ENCODE results near the gene APEX2. TPM values are rescaled to one million over a fixed set of nuclear protein-coding genes. Genes with fewer than 3 reads are reported as not detected.
A peak's percentile ranks its signal among the peaks of the same experiment; 100 is the strongest.
"Not testable (repeated sequence)": the region's sequence is repeated elsewhere in the genome, so short reads cannot be mapped to it uniquely, and the experiment has no call there.

Gene APEX2
- total RNA-seq, 1 experiment from 2014 or later: 17.4 TPM

DNA sequence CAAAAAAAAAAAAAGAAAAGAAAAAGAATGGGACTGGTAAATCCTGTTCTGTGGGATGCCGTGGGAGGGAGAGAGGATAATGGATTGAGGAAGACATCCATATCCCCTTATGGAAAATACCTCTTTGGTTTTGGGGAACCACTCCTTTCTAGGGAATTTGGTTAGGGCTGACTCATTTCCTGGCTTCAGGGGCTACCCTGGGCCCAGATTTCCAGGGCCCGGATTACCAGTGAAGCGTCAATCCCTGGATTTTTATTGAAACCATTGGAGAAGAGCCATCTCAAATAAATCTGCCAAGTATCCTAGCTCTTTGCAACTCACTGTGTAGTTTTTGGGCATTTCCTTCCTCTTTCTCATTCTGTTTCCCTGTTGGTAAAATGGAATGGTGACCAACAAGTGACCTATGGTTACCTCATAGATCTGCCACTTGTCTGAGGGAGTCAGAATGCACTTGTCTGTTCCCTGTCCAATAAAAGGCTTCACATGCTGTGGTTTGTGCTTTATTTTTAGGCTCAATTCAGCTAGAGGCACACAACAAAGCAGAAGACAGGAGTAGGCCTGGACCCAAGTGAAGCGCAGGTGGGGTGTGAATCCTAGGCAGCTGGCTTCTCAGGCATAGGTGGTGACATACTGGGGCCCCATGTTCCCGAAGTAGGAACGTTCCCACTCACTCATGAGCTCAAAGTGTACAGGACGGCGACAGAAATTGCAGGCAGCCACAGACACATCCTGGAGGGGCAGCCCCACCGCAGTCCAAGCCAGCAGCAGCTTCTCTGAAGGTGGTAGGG, 8.6 kb downstream of the APEX2 start:
- DNase-seq (ENCODE audit: extremely low read depth, low read depth): no peak

DNA sequence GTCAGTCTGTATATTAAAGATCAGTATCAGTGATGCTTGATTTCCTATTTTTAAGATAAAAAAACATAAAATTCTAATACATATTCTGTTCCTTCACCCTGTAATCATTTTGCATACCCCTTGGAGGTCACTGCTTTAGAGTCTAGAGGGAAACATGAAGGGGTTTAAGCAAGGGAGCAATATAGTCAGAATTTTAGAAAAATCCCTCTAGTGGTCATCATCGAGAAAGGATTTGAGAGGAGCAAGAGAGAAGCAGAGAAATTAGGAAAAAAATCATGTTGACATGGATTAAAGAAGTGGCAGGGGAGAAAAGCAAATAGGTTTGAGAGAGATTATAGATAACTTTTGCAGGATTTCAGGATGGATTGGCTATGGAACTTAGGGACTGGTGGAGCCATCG, 11.1 kb downstream of the APEX2 start:
- no peak for DNase-seq (ENCODE audit: extremely low read depth, low read depth)

DNA sequence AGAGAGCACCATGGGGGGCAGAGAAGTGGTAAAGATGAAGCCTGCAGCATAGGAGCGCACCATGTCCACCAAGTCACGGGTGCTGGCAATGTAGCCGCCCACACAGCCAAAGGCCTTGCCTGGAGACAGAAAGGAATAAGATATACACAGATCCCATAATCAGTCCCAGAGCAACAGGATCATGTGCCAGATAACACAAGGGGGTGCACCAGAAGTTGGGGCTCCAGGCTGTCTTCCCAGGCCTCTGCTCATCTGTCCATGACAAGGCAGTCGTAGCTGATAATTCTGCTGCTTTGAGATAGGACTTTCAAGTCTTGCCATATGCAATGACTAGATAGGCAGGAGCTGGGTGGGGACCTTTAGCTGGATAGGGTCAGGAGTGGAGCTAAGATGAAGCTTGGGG, 14.7 kb downstream of the APEX2 start:
- no peak for DNase-seq (ENCODE audit: extremely low read depth, low read depth)

DNA sequence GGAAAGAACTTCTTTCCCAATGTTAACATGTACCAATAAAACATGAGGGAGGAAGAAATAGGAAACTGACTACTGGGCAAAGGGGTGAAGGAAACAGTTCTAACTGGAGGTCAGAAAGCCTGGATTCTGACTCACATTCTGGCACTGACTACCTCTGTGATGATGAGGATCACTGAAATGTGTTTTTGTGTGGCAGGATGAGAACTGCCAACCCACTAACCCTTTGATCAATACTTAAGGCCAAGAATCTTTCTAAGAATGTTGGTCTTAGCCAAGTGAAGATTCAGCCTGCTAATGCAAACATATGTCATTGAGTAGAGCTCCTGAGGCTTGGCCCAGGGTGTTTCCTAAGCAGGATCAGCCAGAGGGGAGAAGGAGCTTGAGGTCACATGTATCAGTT, 26.0 kb downstream of the APEX2 start:
- no peak for DNase-seq (ENCODE audit: extremely low read depth, low read depth)

DNA sequence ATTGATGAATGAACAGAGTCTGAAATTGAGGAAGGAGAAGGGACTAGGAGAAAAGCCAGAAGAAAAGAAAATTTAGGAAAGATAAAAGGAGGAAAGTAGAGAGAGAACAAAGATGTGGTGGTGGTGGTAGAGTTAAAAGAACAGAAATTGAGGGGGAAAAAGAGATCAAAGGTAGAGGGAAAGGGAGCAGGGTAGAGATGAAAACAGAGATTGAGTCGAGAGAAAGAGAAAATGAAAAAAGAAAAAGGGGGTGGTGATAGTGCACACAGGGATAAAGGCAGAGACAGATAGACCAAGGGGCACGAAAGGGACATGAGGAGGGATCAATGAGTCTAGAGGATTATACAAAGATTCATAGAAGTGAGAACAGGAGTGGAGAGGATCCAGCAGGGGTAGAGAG, 26.7 kb downstream of the APEX2 start:
- DNase-seq (ENCODE audit: extremely low read depth, low read depth): no peak

DNA sequence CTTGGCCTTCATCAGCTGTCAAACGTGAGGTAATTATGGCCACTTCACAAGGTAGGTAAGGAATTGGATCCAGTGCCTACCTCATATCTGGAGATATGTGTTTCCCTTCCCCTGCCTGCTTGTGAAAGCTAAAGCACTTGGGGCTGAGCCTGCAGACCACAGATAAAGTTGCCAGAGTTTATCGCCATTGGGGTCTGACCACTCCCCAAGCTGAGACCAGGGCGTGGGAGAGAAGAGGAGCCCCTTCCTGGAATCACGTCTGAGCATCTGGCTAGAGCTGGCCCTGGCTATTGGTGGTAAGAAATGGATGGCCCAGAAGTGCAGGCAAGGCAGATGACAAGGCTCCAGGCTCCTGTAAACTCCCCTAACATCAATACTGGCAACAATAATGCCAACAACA, 27.9 kb downstream of the APEX2 start:
- DNase-seq (ENCODE audit: extremely low read depth, low read depth): no peak

DNA sequence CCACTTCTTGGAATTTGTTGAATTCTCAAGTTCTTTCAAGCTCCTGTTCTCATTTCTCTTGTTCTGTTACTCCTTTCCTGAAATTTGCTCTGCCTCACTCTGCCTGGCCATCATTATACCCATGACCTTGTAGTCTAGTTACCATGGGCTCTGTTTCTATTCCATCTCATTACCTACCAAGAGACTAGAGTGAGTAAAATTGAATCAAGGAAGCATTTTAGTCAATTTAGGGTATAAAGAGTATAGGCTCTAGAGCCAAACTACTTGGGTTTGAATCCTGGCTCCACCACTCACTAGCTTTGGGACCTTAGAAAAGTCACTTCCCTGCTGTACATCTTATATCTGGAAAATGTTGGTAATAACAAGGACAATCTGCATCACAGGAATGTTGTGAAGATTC, 28.4 kb downstream of the APEX2 start:
- no peak for DNase-seq (ENCODE audit: extremely low read depth, low read depth)

DNA sequence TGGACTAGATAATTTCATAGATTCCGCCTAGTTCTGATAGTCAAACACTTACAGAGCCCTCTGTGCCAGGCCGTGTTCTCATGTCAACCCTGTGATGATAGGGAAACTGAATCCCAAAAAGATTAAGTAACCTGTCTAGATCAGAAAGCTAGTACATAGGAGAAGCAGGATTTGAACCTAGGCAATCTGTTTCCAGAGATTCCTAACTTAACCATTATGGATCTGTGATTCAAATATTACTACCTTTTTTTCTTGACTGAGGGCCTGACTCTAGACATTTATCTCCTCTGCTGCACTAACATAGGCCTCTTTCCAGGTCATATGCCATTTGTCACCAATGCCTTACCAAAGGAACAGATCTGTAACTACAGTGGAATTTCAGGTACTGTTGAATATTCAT, 29.1 kb downstream of the APEX2 start:
- DNase-seq (ENCODE audit: extremely low read depth, low read depth): no peak

DNA sequence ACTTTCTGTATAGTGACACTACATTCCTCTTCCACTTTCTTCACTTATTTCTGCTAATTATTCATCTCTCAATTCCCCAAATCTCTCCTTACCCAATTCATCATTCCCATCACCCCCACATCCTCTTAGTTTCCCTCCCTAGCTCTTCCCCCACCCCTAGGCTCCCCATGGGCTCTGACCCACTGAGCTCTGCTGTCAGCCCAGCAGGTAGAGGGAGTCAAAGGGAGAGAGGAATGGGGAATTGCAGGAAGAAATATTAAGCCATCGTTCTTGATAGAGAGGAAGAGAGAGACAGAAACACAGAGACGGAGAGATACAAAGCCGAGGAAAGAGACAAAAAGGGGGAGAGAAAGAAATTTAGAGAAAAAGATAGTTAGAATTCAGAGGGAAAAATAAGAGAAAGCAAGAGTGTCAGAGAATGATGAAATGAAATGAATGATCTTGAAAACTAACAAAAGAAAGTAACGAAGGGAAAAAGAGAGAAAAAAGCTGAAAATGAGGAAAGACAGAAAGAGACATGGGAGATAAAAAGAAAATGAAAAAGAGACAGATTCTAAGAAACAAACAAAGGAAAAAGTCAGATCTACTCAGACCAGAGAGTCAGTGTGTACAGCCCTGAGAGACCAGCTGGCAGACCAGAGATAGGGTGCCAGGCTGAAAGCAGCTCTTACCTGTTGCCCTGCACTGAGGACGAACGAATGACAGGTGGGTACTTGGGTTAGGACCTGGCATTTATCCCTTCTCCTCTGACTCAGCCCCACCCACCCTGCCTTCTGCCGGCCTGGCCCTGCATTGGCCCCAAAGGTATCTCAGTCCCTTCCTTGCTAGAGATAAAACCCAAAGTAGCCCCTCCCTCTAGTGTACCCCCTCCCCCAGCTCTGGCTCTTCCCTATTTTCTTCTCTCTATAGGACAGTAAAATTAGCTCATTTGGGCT, 30.4 kb downstream of the APEX2 start, which contains the start of gene ALAS2:
Gene ALAS2 (minus strand): TSS at position 707 of the 935 bp plus-strand sequence. CDS start 4,977 bp downstream, outside the sequence.
- no peak for DNase-seq (ENCODE audit: extremely low read depth, low read depth)

DNA sequence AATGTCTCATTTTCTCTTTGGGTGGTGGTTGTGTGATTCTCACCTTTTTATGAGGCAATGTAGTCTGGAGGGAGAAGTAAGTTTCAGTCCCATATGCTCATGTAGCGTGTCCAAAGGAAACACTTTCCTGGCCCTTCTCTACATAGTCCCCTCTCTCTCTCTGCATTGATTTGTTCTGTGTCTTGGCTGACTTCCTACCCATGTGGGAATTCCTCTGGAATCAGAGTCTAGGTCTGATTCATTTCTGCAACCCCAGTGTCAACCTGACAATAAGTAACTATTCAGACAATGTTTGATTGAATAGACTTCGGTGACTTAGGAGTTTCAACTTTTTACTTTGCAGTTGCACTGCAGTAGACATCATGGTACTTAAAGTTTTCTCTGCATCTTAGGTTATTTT, 33.3 kb downstream of the APEX2 start:
- DNase-seq (ENCODE audit: extremely low read depth, low read depth): no peak

DNA sequence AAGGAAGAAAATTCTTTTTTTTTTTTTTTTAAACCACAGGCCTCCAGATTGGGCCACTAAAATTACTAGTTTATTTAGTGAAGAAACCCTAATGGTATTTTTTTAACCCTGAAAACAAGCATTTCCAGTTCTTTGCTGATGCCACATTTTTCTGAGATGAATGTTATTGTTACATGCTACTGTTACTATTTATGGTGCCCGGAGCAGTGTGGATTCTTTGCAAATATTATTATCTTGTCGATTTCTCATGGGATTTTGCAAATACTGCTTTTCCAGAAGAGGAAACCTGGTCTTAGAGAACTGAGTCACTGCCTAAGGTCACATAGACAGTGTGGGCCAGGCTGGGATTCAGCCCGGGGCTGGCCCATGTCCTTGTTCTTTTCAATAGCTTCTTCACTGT, 39.3 kb downstream of the APEX2 start:
- DNase-seq (ENCODE audit: extremely low read depth, low read depth): no peak

DNA sequence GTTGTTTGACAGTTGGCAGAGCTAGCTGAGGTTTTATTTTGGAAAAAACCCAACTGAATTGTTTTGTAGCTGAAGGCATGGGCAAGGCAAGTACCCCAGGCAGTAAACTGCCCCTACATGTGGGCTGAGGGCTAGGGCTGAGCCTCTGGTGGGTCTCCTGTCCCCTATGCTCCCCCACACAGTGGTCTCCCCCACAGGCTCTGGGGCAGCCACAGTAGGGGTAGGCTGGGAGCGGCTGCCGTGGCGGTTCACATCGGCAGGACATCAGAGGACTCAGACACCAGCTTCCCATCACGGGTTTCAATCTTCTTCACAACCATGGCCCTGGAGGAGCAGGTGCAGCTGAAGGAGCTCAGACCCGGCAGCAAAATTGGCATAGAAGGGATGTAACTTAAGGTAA, 41.4 kb downstream of the APEX2 start:
- no peak for DNase-seq (ENCODE audit: extremely low read depth, low read depth)

DNA sequence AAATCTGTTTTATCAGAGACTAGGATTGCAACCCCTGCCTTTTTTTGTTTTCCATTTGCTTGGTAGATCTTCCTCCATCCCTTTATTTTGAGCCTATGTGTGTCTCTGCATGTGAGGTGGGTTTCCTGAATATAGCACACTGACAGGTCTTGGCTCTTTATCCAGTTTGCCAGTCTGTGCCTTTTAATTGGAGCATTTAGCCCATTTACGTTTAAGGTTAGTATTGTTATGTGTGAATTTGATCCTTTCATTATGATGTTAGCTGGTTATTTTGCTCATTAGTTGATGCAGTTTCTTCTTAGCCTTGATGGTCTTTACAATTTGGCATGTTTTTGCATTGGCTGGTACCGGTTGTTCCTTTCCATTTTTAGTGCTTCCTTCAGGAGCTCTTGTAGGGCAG, 50.4 kb downstream of the APEX2 start:
- not testable (repeated sequence) for DNase-seq (ENCODE audit: extremely low read depth, low read depth)

DNA sequence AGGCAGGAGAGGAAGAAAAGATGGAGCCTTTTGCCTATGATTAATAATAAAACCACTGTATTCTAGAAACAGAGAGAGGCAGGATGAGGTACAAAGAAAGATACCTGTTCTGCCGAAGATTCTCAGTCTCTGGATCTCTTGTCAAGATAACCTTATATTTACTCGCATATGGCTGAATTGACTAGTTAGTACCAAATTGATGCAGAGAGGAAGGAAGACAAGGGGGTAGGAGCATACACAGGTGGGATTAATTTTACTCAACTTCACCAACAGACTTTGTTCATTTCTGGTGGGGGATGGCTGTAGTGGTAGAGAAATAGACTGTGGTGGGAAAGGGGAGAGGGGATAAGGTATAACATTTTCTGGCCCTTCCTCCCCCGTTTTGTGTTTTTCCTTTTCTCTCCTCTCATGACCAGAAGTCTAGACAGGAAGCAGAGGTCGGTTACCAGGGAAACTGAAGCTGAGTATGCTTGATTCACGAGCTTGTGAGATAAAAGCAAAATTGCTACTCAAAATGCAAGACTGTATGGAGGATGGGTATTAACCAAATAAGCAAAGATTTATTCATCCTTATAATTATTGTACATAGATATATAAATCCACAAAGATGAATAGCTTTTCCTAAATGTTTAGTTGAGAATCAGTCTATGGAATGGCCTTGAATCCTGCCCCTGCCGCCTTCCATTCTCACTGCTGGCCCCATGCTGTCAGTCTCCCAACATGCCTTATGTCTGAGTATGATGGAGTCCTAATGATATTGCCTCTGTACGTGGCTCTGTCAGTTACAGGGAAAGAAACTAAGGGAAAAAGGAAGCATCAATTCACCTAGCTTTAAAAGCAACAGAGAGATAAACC, 56.9 kb downstream of the APEX2 start:
- DNase-seq (ENCODE audit: extremely low read depth, low read depth): no peak

DNA sequence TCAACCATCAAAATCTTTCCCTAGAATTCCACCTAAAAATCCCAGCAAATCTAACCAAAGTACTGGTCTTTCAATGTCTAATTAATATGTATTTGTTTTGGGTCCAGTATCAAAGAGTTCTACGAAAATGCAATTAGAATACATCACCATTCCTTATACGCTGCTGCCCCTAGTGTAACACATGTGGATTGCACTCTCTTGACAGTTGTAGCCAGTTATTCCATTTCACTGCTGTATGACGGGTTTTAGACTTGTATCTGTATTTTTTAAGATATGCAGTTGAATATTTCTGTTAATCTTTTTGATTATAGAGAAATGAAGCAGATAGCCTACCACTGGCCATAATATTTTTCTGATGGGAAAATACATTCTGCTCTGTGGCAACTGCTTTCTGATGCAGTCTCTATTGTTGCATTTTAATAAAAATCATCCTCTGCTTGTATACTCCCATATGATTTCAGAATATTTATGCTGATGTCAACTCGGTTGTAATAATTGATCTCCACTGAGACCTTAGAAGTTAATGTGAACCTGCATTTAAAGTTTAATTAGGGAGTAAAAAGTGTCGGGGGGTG, 57.6 kb downstream of the APEX2 start:
- DNase-seq (ENCODE audit: extremely low read depth, low read depth): peak; percentile 41

Other genes with a start within 250 kb of the APEX2 start
- 0.02 and 0.03 TPM in 2 replicates for gene ITIH6, start 202.1 kb upstream of the APEX2 start, total RNA-seq (2014; rRNA removed; shearing (Covaris generic))
- 48.9 and 60.3 TPM in 2 replicates for gene MAGED2, start 192.6 kb upstream of the APEX2 start, total RNA-seq (2014; rRNA removed; shearing (Covaris generic))
- 0.22 and 0.89 TPM in 2 replicates for gene TRO, start 79.5 kb upstream of the APEX2 start, total RNA-seq (2014; rRNA removed; shearing (Covaris generic))
- 0.35 TPM in 1 of 2 replicates, not detected in the other for gene PFKFB1, start 6.2 kb upstream of the APEX2 start, total RNA-seq (2014; rRNA removed; shearing (Covaris generic))
- gene ALAS2, start 30.6 kb downstream of the APEX2 start, total RNA-seq (2014; rRNA removed; shearing (Covaris generic)): not detected in 2 replicates
- not detected in 2 replicates for gene PAGE2B, start 74.7 kb downstream of the APEX2 start, total RNA-seq (2014; rRNA removed; shearing (Covaris generic))
- gene PAGE2, start 88.7 kb downstream of the APEX2 start, total RNA-seq (2014; rRNA removed; shearing (Covaris generic)): not detected in 2 replicates
- not detected in 2 replicates for gene PAGE5, start 220.0 kb downstream of the APEX2 start, total RNA-seq (2014; rRNA removed; shearing (Covaris generic))